Measurements from ENCODE around the gene EBNA1BP2. TPM values are rescaled to one million over a fixed set of nuclear protein-coding genes. Genes with fewer than 3 reads are reported as not detected.
A peak's percentile ranks its signal among the peaks of the same experiment; 100 is the strongest.

Gene EBNA1BP2
- total and polyA plus RNA-seq, 10 of the 15 experiments (the other 5 are each of a cell fraction or from before 2014, with no cell fraction given): 57.5 to 275 (median 133) TPM

DNA sequence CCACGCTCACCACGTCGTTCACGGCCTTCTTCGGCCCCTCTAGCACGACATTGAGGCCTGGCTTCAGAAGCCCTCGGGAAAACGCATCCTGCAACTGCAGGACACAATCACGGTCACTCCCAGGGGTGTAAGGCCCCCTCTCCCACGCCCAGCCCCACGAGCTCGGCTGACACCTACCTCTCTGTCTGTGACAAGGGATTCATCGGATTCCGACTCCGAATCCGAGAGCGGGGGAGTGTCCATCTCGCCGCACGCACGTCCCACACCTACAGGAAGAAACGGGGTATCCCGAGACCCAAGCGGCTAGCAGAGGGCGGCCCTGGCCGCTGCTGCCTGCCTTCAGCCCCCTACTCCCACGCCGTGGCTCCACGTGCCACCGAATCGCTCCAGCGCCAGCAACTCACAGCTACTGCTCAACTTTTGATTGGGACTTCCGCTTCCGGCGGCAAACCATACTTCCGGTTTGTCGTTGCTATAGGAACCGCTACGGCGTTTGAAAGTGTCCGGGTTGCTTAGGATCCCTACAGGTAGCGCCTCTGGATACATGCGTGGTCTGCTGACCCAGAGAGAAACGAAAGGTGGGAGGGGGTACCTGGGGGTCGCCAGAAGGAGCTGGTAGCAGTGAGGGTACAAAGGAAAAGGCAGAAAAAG, at the start of gene EBNA1BP2, which contains the start of gene CFAP57 (continued):
- TF ChIP-seq, protein P1, sequence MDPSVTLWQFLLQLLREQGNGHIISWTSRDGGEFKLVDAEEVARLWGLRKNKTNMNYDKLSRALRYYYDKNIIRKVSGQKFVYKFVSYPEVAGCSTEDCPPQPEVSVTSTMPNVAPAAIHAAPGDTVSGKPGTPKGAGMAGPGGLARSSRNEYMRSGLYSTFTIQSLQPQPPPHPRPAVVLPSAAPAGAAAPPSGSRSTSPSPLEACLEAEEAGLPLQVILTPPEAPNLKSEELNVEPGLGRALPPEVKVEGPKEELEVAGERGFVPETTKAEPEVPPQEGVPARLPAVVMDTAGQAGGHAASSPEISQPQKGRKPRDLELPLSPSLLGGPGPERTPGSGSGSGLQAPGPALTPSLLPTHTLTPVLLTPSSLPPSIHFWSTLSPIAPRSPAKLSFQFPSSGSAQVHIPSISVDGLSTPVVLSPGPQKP (IDR thresholded peaks at IDR 0.05; ENCODE audit: low read depth, low read length): peak; percentile 92
- TF ChIP-seq KLF5 (IDR thresholded peaks at IDR 0.05; ENCODE audit: partially characterized antibody): peak; percentile 82
- TF ChIP-seq TCF3 (IDR thresholded peaks at IDR 0.05; ENCODE audit: borderline replicate concordance, insufficient read depth, low read depth, low read length): 0 out of 2 replicates have a peak, but pooled peaks have one; percentile 28
- TF ChIP-seq POLR2A (IDR thresholded peaks at IDR 0.05; ENCODE audit: low read depth, low read length): peak; percentile 91
- TF ChIP-seq, protein P2, sequence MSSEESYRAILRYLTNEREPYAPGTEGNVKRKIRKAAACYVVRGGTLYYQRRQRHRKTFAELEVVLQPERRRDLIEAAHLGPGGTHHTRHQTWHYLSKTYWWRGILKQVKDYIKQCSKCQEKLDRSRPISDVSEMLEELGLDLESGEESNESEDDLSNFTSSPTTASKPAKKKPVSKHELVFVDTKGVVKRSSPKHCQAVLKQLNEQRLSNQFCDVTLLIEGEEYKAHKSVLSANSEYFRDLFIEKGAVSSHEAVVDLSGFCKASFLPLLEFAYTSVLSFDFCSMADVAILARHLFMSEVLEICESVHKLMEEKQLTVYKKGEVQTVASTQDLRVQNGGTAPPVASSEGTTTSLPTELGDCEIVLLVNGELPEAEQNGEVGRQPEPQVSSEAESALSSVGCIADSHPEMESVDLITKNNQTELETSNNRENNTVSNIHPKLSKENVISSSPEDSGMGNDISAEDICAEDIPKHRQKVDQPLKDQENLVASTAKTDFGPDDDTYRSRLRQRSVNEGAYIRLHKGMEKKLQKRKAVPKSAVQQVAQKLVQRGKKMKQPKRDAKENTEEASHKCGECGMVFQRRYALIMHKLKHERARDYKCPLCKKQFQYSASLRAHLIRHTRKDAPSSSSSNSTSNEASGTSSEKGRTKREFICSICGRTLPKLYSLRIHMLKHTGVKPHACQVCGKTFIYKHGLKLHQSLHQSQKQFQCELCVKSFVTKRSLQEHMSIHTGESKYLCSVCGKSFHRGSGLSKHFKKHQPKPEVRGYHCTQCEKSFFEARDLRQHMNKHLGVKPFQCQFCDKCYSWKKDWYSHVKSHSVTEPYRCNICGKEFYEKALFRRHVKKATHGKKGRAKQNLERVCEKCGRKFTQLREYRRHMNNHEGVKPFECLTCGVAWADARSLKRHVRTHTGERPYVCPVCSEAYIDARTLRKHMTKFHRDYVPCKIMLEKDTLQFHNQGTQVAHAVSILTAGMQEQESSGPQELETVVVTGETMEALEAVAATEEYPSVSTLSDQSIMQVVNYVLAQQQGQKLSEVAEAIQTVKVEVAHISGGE (CRISPR knock-in tag; IDR thresholded peaks at IDR 0.05): peak; percentile 71
- TF ChIP-seq SRF (IDR thresholded peaks at IDR 0.05; ENCODE audit: low read depth in 2 of 2, low read length in 2 of 2): 0 out of 4 replicates have a peak, but pooled peaks of 1 of the 2 experiments have one; percentile 64
- TF ChIP-seq YBX1 (IDR thresholded peaks at IDR 0.05): no peak
- no peak for TF ChIP-seq SMAD5 (IDR thresholded peaks at IDR 0.05; ENCODE audit: low read depth)
- TF ChIP-seq, protein P3, sequence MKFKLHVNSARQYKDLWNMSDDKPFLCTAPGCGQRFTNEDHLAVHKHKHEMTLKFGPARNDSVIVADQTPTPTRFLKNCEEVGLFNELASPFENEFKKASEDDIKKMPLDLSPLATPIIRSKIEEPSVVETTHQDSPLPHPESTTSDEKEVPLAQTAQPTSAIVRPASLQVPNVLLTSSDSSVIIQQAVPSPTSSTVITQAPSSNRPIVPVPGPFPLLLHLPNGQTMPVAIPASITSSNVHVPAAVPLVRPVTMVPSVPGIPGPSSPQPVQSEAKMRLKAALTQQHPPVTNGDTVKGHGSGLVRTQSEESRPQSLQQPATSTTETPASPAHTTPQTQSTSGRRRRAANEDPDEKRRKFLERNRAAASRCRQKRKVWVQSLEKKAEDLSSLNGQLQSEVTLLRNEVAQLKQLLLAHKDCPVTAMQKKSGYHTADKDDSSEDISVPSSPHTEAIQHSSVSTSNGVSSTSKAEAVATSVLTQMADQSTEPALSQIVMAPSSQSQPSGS (IDR thresholded peaks at IDR 0.05; ENCODE audit: low read length): no peak
- TF ChIP-seq CEBPB (IDR thresholded peaks at IDR 0.05; ENCODE audit: borderline replicate concordance in 1 of 2, low read depth in 2 of 2, low read length in 2 of 2): no peak
- peak; percentile 52; the same call in 1 of the 2 replicates for TF ChIP-seq ATF7 (IDR thresholded peaks at IDR 0.05; ENCODE audit: low read depth)
- peak; percentile 99 for TF ChIP-seq BMI1 (IDR thresholded peaks at IDR 0.05; ENCODE audit: borderline replicate concordance)
- TF ChIP-seq POLR2AphosphoS2 (IDR thresholded peaks at IDR 0.05; ENCODE audit: low read depth, low read length): 0 out of 2 replicates have a peak, but pooled peaks have one; percentile 41
- TF ChIP-seq, protein P4, sequence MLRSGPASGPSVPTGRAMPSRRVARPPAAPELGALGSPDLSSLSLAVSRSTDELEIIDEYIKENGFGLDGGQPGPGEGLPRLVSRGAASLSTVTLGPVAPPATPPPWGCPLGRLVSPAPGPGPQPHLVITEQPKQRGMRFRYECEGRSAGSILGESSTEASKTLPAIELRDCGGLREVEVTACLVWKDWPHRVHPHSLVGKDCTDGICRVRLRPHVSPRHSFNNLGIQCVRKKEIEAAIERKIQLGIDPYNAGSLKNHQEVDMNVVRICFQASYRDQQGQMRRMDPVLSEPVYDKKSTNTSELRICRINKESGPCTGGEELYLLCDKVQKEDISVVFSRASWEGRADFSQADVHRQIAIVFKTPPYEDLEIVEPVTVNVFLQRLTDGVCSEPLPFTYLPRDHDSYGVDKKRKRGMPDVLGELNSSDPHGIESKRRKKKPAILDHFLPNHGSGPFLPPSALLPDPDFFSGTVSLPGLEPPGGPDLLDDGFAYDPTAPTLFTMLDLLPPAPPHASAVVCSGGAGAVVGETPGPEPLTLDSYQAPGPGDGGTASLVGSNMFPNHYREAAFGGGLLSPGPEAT (IDR thresholded peaks at IDR 0.05; ENCODE audit: low read depth): peak; percentile 42; the same call in 1 of the 2 replicates
- TF ChIP-seq, protein P5, sequence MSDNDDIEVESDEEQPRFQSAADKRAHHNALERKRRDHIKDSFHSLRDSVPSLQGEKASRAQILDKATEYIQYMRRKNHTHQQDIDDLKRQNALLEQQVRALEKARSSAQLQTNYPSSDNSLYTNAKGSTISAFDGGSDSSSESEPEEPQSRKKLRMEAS (IDR thresholded peaks at IDR 0.05; ENCODE audit: low read depth, low read length): peak; percentile 97
- TF ChIP-seq, protein P6, sequence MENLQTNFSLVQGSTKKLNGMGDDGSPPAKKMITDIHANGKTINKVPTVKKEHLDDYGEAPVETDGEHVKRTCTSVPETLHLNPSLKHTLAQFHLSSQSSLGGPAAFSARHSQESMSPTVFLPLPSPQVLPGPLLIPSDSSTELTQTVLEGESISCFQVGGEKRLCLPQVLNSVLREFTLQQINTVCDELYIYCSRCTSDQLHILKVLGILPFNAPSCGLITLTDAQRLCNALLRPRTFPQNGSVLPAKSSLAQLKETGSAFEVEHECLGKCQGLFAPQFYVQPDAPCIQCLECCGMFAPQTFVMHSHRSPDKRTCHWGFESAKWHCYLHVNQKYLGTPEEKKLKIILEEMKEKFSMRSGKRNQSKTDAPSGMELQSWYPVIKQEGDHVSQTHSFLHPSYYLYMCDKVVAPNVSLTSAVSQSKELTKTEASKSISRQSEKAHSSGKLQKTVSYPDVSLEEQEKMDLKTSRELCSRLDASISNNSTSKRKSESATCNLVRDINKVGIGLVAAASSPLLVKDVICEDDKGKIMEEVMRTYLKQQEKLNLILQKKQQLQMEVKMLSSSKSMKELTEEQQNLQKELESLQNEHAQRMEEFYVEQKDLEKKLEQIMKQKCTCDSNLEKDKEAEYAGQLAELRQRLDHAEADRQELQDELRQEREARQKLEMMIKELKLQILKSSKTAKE (IDR thresholded peaks at IDR 0.05; ENCODE audit: low read depth, poor library complexity, severe bottlenecking): no peak
- TF ChIP-seq CREM (IDR thresholded peaks at IDR 0.05; ENCODE audit: low read depth): no peak; the same call in 1 of the 2 replicates
